ENCODE measurements around the gene ASIC1. TPM values are rescaled to one million over a fixed set of nuclear protein-coding genes. Genes with fewer than 3 reads are reported as not detected.
"Not testable (repeated sequence)": the region's sequence is repeated elsewhere in the genome, so short reads cannot be mapped to it uniquely, and the experiment has no call there.

The ASIC1 gene
- 9.1 TPM for polyA plus RNA-seq (ENCODE audit: insufficient read length)

GRCh38 chr12:50057000-50057841 lies at the start of gene ASIC1:
Gene ASIC1 (plus strand): TSS chr12:50057596. CDS start chr12:50058767, 1,171 bp downstream.
- DNase-seq (ENCODE audit: low read depth), result no peak

GRCh38 chr12:50013361-50014147 lies 43.8 kb upstream of the ASIC1 start:
- DNase-seq (ENCODE audit: low read depth), result no peak

GRCh38 chr12:50014342-50014741 lies 43.1 kb upstream of the ASIC1 start:
- no peak for DNase-seq (ENCODE audit: low read depth)

DNA sequence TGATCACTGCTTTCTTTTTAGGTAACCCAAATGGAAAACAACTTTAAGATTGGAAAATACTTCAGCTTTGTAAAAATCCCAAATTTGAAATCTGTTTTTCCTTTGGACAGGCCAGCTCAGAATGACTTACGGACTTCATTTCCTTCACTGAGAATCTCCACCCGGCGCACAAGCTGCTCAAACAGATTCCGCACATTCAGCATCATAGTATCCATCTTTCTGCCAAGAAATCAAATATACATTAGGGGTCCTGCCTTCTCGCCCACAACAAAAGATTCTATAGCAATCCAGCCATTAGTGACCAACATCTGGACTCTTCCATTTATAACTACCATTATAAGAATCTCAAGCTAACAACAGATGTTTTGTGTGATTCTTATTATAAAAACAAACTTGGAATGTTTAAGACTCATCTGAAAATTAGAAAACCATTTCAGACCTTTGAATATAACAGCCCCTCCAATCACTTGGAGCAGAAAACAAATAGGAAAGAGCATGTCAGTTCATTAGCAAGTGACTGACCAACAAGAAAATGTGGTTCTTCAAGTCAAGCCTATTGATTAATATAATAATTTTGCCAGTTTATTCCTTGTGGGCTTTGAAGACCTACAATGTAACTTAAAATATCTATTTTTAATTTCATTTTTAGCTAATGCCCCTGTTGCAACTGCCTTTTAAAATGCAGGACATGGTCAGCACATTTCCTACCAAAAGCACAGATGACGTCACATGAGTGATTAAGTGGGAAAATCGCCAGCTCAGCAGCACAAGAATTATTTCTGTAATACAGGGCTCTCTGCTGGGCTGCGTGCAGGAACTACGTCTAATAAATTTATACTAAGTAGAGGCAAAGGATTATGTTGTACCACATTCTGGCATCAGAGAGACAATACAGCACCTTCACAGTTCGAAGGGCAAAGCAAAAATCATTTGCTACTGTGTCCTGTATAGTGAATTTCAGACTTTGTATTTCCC lies 40.6 kb upstream of the ASIC1 start:
- peak; percentile 89 for DNase-seq (ENCODE audit: low read depth)

DNA sequence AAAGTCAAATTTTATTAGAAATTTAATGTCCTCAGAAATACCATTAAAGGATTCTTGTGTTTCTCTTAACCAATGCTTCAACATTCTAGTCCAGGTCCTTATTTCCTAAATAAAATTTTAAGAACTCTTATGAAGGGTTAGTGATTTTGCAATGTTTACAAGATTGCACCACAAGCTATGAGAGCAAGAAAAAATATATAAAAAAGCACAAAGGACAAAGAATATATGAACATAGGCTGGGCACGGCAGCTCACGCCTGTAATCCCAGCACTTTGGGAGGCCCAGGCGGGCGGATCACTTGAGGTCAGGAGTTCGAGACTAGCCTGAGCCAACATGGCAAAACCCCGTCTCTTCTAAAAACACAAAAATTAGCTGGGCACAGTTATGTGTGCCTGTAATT lies 39.8 kb upstream of the ASIC1 start:
- DNase-seq (ENCODE audit: low read depth), result no peak

DNA sequence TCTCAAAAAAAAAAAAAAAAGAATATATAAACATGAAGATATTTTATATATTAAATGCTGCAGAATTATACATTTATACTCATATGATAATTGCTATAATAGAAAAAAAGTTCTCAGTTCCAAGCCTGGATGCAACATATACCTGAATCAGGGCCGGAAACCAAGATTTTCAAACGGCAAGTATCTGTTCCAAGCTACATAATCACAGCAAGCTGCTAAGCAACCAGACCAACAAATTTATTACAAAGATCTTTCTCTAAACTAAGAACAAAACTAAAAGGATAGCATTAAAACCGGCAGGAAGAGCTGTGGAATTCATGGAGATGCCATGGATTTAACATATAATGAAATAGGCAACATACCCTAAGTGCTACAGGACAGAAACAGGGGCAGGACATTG lies 39.2 kb upstream of the ASIC1 start:
- no peak for DNase-seq (ENCODE audit: low read depth)

DNA sequence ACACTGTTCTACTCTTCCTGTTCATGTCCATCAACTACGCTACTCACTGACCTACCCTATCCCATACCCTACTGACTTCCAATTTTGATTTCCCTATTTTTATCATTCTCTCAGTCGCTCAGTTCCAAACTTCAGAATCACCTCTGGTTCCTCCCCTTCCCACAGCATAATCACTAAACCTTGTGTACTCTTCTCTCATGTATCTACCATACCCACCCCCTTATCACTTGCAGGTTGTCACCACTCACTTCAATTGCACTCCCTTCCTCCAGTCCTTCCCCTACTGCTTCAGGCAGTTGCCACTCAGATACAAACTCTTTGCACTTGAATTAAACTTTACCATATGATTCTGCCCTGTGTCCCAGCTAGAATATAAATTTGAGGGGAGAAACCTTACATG lies 38.4 kb upstream of the ASIC1 start:
- DNase-seq (ENCODE audit: low read depth), result no peak

- DNase-seq (ENCODE audit: low read depth), result no peak
Measured at GRCh38 chr12:50019524-50019923, 37.9 kb upstream of the ASIC1 start.

DNA sequence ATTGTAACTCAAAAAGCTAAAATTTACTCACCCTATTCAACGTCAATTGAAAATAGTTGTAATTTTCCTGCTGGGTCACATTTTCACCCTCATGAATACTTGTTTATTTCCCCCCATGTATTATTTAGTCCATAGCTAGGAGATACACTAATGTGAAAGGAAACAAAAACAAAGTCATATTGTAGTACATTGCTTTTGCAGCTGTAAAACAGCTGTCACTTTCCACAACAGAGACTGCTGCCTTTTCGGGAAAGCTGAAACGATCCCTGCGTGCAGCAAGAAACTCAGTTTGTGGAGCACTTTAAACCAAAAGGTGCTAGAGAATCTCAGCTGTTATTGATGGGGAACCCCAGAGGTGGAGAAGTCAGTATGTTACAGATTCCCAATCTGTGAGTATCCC lies 36.4 kb upstream of the ASIC1 start:
- peak; percentile 29 for DNase-seq (ENCODE audit: low read depth)

GRCh38 chr12:50022903-50023302 lies 34.5 kb upstream of the ASIC1 start:
- DNase-seq (ENCODE audit: low read depth), result no peak

GRCh38 chr12:50024227-50024626 lies 33.2 kb upstream of the ASIC1 start:
- no peak for DNase-seq (ENCODE audit: low read depth)

GRCh38 chr12:50024805-50025186 lies 32.6 kb upstream of the ASIC1 start:
- no peak for DNase-seq (ENCODE audit: low read depth)

DNA sequence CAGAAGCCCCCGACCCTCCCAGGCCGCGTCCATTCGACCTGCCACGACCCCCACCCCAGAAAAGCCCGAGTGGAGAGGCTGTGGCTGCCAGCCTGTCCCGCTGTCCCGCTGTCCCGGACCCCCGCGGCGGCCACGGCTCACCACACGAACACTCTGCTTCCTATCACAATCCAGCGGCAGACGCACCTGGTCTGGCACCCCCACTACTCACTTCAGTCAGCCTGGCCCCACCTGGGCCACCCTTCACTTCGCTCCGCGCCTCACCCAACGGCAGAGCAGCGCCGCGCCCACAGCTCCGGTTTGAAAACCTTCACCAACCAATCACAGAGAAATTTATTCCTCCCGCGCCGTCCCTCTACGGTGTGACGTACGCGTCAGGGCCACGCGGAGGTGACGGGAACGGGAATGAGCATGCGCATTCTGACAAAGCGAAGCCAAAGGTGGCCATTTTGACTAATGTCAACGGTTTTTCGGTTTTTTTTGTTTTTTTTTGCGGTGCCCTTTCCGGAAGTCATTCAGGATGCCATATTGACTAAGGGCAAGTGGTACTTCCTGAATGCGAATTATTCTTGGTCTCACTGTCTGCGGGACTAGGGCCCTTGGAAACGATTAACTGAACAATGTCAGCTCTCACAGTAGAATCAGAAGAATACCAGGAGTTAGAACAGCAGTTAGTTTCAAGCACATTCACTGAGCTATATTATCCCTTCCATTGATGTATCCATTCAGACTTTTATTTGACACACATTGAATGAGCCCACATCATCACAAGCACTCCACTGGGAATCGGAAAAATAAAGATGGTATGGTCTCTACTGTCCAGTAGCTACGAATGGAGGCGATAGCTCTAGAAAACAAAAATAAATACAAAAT lies 32.0 kb upstream of the ASIC1 start, which contains the start of gene RACGAP1:
RACGAP1 (minus strand) TSS at position 308 of the 873 bp plus-strand sequence. CDS start 8,779 bp downstream, outside the sequence.
- DNase-seq (ENCODE audit: low read depth), result peak; percentile 99

DNA sequence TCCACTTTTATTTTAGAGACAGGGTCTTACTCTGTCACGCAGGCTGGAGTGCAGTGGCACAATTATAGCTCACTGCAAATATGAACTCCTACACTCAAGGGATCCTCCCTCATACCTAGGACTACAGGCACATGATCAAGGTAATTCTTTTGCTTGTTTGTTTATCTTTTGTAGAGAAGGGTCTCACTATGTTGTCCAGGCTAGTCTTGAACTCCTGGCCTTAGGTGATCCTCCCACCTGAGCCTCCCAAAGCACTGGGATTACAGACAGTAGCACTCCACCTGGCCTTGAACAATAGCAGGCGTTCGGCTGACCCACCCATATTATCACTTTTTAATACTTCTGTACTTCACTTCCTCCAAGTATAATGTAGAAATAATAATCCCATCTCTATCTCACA lies 30.7 kb upstream of the ASIC1 start:
- DNase-seq (ENCODE audit: low read depth), result no peak

- not testable (repeated sequence) for DNase-seq (ENCODE audit: low read depth)
Measured at GRCh38 chr12:50030449-50030848, 26.9 kb upstream of the ASIC1 start.

DNA sequence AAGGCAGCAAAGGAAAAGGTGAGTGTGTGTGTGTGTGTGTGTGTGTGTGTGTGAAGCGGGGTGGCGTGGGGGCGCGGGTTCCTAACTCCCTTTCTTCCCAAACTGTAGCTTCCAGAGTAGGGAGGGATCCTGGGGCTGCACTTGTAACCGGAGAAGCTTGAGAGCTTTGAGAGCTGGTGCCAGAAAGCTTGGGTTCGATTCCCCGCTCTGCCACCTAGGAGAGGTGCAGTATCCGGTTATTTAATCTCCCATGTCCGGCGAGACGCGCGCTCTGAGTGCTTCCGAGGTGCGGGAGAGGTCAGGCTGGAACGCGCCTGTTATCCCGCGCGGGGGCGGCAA lies 24.9 kb upstream of the ASIC1 start:
- no peak for DNase-seq (ENCODE audit: low read depth)

DNA sequence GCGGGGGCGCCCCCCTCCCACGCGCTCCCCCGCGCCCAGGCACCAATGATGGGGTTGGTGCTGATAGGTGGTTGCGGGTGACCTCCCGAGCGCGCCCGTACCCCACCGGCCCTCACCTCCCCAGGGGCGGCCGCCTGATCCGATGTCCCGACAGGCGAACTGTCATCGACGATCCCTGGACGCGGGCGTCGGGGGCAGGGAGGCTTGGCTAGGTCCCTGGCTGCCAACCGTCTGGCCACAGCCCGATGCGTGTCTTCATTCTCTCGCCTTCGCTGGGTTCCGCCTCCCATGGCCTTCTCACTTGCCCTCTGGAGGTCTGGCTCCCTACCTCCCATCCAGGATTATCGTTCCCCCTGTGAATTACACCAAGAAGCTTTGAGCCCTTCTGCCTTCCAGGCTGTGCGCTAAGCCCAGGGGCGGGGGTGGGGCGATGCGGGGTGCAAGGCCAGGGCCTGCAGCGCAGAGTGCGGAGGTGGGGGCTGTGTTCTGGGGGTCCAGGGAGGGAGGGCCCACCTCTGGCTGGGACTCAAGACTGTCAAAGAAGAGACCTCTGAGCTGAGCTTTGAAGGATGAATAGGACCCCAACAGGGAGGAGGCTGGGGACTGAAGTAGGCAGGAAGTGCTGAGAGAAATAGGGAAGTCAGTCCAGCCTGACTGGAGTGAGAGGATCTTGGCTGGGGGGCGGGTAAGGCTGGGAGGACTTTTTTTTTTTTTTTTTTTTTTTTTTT lies 24.4 kb upstream of the ASIC1 start:
- no peak for DNase-seq (ENCODE audit: low read depth)

GRCh38 chr12:50038336-50038735 lies 19.1 kb upstream of the ASIC1 start:
- no peak for DNase-seq (ENCODE audit: low read depth)

DNA sequence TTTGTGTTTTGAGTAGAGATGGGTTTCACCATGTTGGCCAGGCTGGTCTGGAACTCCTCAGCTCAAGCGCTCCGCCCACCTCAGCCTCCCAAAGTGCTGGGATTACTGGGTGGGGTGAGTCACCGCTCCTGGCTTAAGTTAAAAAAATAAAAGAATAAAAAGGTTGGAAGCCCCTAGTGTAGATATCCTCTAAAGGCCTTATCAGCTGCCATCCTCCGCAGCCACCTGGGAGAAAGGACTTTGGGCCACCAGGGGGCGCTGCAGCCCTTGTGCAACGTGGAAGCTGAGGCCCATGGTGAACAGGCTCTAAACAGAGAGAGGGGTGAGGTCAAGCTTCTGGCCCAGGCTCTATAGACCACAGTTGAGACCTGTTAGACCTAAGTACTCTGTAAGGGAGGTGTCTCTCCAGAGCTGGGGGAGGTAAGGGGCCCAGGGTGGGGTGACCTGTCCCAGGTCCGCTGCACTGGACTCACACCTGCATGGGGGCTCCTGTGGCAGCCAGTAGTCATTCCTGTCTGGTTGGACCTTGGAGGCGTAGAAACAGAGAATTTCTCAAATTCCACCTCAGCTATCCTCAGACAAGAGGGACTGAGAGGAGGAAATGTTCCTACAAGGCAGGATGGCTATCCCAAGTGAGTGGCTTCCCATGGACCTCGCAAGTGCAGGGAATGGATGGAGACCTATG lies 18.1 kb upstream of the ASIC1 start:
- no peak for DNase-seq (ENCODE audit: low read depth)

Data from forelimb muscle (tissue), 1 donor.